Epidermal melanocyte (primary cell): ENCODE measurements around the gene HIP1.
"Not testable (repeated sequence)": the region's sequence is repeated elsewhere in the genome, so short reads cannot be mapped to it uniquely, and the experiment has no call there.

Experiments used
- DNase-seq: peaks from one replicate; pipeline ENCODE4 v3.0.0; 2011; ENCODE audit warnings: low spot score; ENCODE audit not compliant: insufficient read length

Gene HIP1

GRCh38 chr7:75686551-75686950 lies 52.2 kb downstream of the HIP1 start:
- DNase-seq = no peak

DNA sequence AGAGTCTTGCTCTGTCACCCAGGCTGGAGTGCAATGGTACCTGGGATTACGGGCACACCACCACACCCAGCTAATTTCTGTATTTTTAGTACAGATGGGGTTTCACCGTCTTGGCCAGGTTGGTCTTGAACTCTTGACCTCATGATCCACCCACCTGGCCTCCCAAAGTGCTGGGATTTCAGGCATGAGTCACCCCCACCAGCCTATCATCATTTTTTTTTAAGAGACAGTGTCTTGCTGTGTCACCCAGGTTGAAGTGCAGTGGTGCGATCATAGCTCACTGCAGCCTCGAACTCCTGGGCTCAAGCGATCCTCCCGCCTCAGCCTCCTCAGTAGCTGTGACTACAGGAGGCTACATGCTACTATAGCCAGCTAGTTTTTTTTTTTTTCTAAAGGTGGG lies 56.7 kb downstream of the HIP1 start:
- DNase-seq = not testable (repeated sequence)

GRCh38 chr7:75679060-75679459 lies 59.7 kb downstream of the HIP1 start:
- no peak for DNase-seq

- no peak for DNase-seq
These were observed 69.2 kb downstream of the HIP1 start for GRCh38 chr7:75669579-75669978.

- no peak for DNase-seq
These were observed 70.8 kb downstream of the HIP1 start for GRCh38 chr7:75667938-75668337.

GRCh38 chr7:75663302-75663907 lies 75.3 kb downstream of the HIP1 start:
- no peak for DNase-seq

DNA sequence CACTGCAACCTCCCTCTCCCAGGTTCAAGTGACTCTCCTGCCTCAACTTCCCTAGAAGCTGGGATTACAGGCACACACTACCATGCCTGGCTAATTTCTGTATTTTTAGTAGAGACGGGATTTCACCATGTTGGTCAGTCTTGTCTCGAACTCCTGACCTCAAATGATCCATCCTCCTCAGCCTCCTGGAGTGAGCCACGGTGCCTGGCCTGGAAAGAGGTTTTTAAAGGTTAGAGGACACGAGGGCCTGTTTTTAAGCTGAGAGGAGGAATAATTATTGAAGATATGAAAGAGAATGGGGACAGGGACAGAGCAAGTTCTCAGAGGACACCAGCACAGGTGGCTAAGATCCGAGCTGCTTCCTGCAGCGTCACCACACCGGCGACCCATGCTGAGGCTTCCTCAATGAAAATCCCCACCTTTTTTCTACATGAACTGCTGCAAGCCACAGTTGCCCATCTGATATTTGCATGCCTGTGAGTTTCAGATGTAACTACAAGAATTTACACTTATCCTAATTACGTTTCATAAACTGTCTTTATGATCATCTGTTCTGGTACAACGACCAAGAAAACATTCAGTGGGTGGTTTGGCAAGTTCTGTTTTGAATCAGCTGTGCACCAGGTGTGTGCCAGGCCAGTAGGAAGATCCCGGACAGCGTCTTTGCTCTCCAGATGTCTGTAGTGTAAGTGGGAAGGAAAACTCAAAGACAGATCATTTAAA lies 76.0 kb downstream of the HIP1 start:
- no peak for DNase-seq

DNA sequence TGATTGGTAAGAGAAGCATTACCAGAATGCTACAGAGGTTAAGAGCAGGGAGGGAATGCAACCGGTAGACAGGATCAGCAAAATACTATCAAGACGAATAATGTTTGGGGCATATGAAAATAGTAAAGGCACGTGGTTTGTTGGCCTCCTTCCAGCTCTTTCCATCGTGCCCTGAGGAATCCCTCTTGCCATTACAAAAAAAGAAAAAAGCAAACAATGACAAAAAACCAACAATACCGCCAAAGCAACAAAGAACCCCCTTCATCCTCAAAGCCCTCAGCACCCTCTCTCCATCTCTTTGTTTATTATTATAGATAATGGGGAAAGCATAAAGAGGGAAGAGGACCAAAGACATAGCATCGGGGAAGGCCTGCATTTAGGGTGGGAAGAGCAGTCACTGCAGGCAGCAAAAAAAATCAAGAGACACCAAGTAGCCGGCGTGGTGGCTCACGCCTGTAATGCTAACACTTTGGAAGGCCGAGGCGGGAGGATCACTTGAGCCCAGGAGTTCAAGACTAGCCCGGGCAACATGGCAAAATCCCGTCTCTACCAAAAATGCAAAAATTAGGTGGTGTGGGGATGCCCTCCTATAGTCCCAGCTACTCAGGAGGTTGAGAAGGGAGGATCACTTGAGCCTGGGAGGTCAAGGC lies 78.0 kb downstream of the HIP1 start:
- no peak for DNase-seq

GRCh38 chr7:75658802-75659201 lies 79.9 kb downstream of the HIP1 start:
- DNase-seq = no peak

- no peak for DNase-seq
These were observed 80.4 kb downstream of the HIP1 start for GRCh38 chr7:75658369-75658768.

GRCh38 chr7:75657866-75658265 lies 80.9 kb downstream of the HIP1 start:
- no peak for DNase-seq

GRCh38 chr7:75656740-75657139 lies 82.0 kb downstream of the HIP1 start:
- no peak for DNase-seq

- no peak for DNase-seq
These were observed 83.2 kb downstream of the HIP1 start for GRCh38 chr7:75655536-75655935.

DNA sequence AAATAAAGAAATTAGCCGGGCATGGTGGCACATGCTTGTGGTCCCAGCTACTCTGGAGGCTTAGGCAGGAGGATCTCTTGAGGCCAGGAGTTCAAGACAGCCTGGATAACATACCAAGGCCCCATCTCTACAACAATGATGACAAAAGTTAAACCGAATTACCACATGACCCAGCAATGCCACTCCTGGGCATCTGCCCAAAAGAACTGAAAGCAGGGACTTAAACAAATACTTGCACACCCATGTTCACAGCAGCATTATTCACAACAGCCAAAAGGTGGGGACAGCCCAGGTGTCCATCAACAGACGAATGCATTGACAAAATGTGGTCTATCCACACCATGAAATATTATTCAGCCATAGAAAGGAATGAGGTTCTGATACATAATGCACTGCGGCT lies 83.9 kb downstream of the HIP1 start:
- DNase-seq = no peak

- no peak for DNase-seq
These were observed 85.1 kb downstream of the HIP1 start for GRCh38 chr7:75653651-75654050.

GRCh38 chr7:75652788-75653187 lies 86.0 kb downstream of the HIP1 start:
- DNase-seq = no peak

DNA sequence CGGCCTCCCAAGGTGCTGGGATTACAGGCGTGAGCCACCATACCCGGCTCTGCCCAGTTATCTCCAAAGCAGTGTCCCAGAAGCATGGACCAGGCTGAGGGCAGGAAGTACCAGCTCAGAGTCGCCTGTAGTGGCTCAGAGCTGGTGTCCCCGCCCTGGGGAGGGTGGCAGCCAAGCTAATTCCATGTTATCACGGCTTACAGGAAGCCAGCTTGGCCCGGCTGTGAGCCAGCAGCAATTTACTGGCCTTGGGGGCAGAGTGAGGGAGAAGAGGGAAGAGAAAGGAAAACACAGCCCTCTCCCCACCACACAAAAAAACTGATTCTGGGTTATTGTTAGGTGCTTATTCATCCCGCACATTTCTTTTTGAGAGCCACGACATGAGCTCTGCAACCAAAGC lies 88.1 kb downstream of the HIP1 start:
- DNase-seq = no peak

GRCh38 chr7:75650062-75650461 lies 88.7 kb downstream of the HIP1 start:
- DNase-seq = no peak

DNA sequence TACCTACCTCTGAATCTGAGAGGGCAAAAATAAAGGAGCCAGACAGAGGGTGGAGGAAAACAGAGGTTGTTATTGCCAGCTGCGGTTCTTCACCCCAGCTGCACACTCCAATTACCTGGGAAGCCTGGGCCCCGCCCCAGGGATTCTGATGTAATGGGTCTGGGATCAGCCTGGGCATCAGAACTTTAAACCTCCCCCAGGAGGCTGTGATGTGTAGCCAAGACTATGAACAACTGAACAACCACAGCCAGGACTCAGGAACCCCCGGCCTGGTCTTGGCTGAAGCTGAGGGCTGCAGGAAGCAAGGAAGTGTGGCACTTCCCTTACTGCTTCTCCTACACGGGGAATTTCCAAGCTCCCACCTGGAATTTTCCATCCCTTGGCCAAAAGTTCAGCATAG lies 89.3 kb downstream of the HIP1 start:
- DNase-seq = no peak

DNA sequence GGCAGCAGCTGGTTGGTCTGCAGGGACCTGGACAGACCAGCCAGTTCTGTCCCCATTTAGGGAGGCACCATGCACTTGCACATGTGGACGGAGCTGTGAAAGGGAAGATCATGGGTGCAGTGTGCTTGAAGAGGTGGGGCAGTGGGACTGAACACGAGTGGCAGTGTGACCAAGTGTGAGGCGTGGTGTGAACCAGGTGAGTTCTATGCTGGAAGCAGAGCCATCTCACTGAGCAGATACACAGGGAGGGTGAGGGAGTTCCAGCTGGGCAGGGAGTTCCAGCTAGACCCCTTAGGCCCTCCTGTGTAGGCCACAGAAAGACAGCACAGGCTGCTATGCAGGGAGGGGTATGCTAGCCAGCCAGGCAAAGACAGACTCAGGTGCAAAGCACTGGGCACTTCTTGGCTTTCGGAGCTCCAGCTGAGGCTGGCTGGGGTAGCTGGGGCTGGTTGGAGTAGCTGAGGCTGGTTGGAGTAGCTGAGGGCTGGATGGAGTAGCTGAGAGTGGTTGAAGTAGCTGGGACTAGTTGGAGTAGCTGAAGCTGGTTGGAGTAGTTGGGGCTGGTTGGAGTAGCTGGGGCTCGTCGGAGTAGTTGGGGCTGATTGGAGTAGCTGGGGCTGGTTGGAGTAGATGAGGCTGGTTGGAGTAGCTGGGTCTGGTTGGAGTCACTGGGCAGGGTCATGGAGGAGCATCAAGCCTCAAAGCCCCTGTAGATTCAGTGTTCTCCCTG lies 90.9 kb downstream of the HIP1 start:
- DNase-seq = no peak

DNA sequence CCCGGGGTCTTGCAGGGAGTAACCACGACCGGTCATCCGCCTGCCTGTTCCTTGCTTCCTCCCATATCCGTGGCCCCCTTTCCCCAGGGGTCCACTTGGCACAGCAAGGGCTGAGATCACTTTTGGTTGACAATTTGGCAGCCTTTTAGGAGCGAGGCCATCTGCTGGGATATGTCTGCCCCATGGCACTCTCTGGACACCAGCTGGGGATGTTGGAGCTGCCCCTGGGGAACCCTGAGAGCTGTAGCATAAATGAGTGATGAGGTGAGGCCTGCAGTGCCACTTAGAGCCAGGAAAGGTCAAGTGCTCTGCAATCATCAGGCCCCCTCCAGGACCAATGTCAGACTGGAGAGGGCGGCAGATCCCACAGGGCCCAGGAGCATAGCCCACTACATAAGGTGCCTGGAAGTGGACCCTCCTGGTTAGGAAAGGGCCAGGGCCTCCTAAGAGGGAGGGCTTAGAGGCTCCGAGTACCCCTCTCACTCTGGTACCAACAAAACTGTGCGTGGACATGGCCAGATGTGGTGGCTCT lies 92.1 kb downstream of the HIP1 start:
- no peak for DNase-seq

DNA sequence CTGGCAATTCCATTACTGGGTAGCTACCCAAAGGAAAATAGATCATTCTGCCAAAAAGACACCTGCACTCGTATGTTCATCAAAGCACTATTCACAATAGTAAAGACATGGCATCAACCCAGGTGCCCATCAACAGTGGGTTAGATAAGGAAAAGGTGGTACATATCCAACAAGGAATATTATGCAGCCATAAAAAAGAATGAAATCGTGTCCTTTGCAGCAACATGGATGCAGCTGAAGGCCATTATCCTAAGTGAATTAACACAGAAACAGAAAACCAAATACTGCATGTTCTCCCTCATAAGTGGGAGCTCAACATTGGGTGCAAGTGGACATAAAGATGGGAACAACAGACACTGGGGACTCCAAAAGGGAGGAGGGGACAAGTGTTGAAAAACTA lies 93.2 kb downstream of the HIP1 start:
- no peak for DNase-seq
